ENCODE results near the gene THSD8.

The THSD8 gene

GRCh38 chr19:12774588-12775555 is 27.0 kb upstream of the THSD8 start, which contains the start of gene HOOK2:
TSS of gene HOOK2 (minus strand) at chr19:12775552. CDS start at chr19:12775449, 103 bp downstream.
- Histone ChIP-seq H3K4me1 (ENCODE audit: low read length) (peaks cover 19% of the 10 kb centered on the region), H3K79me2 (ENCODE audit: low read length) (peaks cover 14% of the 10 kb centered on the region; the same call in 1 of the 2 replicates), H2AFZ (ENCODE audit: low read depth, low read length) (peak within 1 kb of the TSS; percentile 28; the same call in 1 of the 2 replicates)

GRCh38 chr19:12777217-12778016 is 24.5 kb upstream of the THSD8 start:
- H3K4me1 ChIP-seq (ENCODE audit: low read length): peaks cover 32% of the 10 kb centered on the region
- TF ChIP-seq CTCF (IDR thresholded peaks at IDR 0.05; ENCODE audit: low read depth, low read length): peak; percentile 97
- no peak for TF ChIP-seq EZH2phosphoT487 (IDR thresholded peaks at IDR 0.05; ENCODE audit: low read depth)
- no peaks in the 10 kb centered on the region for H3K27me3 ChIP-seq (ENCODE audit: low read depth, low read length)
- H3K4me2 ChIP-seq (ENCODE audit: low read length): peak overlapping the region; percentile 88
- H3K79me2 ChIP-seq (ENCODE audit: low read length): peaks cover 14% of the 10 kb centered on the region; the same call in 1 of the 2 replicates
- H3K4me3 ChIP-seq (ENCODE audit: low read length): peak overlapping the region; percentile 82
- H3K9ac ChIP-seq (ENCODE audit: low read length): peak overlapping the region; percentile 83
- H4K20me1 ChIP-seq (ENCODE audit: insufficient read depth, low read length): no peaks in the 10 kb centered on the region
- H3K9me3 ChIP-seq (ENCODE audit: insufficient read depth, low read length): no peaks in the 10 kb centered on the region
- 0 out of 2 replicates have a peak overlapping the region, but pooled peaks have one; percentile 66 for H2AFZ ChIP-seq (ENCODE audit: low read depth, low read length)
- peaks cover 3% of the 10 kb centered on the region for H3K36me3 ChIP-seq (replicated peaks; ENCODE audit: low read depth, low read length)
- H3K27ac ChIP-seq (ENCODE audit: low read length): peak overlapping the region; percentile 83

More at GRCh38 chr19:12774588-12775555, 27.0 kb upstream of the THSD8 start, which contains the start of gene HOOK2:
- H3K4me2 ChIP-seq (ENCODE audit: low read length): peak within 1 kb of the TSS; percentile 74
- no peaks in the 10 kb centered on the region for H3K9me3 ChIP-seq (ENCODE audit: insufficient read depth, low read length)
- H4K20me1 ChIP-seq (ENCODE audit: insufficient read depth, low read length): no peaks in the 10 kb centered on the region
- TF ChIP-seq CTCF (IDR thresholded peaks at IDR 0.05; ENCODE audit: low read depth, low read length) (no peak), EZH2phosphoT487 (IDR thresholded peaks at IDR 0.05; ENCODE audit: low read depth) (no peak)
- peak within 1 kb of the TSS; percentile 80 for H3K4me3 ChIP-seq (ENCODE audit: low read length)
- H3K27me3 ChIP-seq (ENCODE audit: low read depth, low read length): no peaks in the 10 kb centered on the region
- H3K36me3 ChIP-seq (replicated peaks; ENCODE audit: low read depth, low read length): peaks cover 3% of the 10 kb centered on the region
- H3K27ac ChIP-seq (ENCODE audit: low read length): peak within 1 kb of the TSS; percentile 45
- H3K9ac ChIP-seq (ENCODE audit: low read length): peak within 1 kb of the TSS; percentile 66

- Histone ChIP-seq H3K4me3 (ENCODE audit: low read length) (peak overlapping the region; percentile 82), H3K9me3 (ENCODE audit: insufficient read depth, low read length) (no peaks in the 10 kb centered on the region), H3K4me1 (ENCODE audit: low read length) (peaks cover 38% of the 10 kb centered on the region), H4K20me1 (ENCODE audit: insufficient read depth, low read length) (no peaks in the 10 kb centered on the region), H3K36me3 (replicated peaks; ENCODE audit: low read depth, low read length) (peaks cover 3% of the 10 kb centered on the region), H3K27ac (ENCODE audit: low read length) (peak overlapping the region; percentile 83), H3K79me2 (ENCODE audit: low read length) (peaks cover 14% of the 10 kb centered on the region; the same call in 1 of the 2 replicates), H3K27me3 (ENCODE audit: low read depth, low read length) (no peaks in the 10 kb centered on the region), H3K4me2 (ENCODE audit: low read length) (peak overlapping the region; percentile 88), H3K9ac (ENCODE audit: low read length) (peak overlapping the region; percentile 83), H2AFZ (ENCODE audit: low read depth, low read length) (no peak overlapping the region)
- no peak for TF ChIP-seq EZH2phosphoT487 (IDR thresholded peaks at IDR 0.05; ENCODE audit: low read depth)
- no peak for TF ChIP-seq CTCF (IDR thresholded peaks at IDR 0.05; ENCODE audit: low read depth, low read length)
These were observed 23.6 kb upstream of the THSD8 start for GRCh38 chr19:12778017-12778904.

Measured in OCI-LY3 (cell line).